ENCODE results near the gene IRX4.

DNA sequence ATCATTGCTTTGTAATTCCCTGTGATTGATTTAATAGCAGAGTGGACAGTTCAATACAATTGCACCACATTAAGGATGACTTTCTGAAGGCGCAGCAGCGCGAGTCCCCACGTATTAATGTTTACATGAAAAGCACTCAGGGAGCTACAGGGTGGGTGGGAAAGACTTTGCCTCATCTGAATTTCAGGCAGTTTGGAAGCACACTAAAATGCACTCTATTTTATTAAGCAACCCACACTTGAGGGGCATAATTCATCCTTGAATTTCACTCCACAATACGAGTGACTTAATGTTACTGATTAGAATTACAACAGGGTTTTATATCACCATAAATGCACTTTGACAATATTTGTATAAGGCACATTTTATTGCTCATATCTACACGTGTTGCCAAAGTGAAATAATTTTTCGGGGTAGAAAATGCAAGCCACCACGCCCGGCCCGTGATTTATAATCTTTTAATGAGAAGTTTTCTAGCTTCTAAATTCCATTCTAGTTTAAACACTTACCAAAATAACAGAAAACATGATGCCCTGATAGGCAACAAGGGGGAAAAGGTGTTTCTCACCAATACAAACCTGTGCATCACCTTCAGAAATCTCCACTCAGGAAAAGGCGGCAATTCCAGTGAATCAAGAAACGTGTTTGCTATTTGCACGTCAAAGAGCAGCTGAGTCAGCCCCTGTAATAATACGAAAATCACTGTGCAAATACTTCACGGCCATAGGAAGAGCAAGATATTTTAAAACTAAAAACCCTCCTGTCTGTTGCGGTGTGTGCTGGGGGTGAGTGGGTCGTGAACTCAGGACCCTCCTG is 40.5 kb downstream of the IRX4 start:
- TF ChIP-seq EZH2 (IDR thresholded peaks at IDR 0.05; ENCODE audit: insufficient read depth, poor library complexity, severe bottlenecking): no peak
- no peak for TF ChIP-seq EZH2phosphoT487 (IDR thresholded peaks at IDR 0.05; ENCODE audit: insufficient read depth, low read depth)

Measured in GM23248 (cell line).